Measurements from ENCODE around the gene MDP1. TPM values are rescaled to one million over a fixed set of nuclear protein-coding genes. Genes with fewer than 3 reads are reported as not detected.

MDP1 gene
- total RNA-seq, 2 donors from 2014 or later: 8.2 to 10.9 TPM

Other genes with a start within 250 kb of the MDP1 start
- 10 to 100 TPM; 32.5 to 43.8 TPM for gene DHRS4L2, start 227.1 kb downstream of the MDP1 start, total RNA-seq
- 1 to 10 TPM in 1 of 2 donors, under 1 TPM in 1; 0.29 to 2.1 TPM for gene CARMIL3, start 164.1 kb downstream of the MDP1 start, total RNA-seq
- gene CPNE6, start 144.5 kb downstream of the MDP1 start, total RNA-seq: under 1 TPM in 1 of 2 donors, not detected in 1; 0.45 TPM
- 100 to 1,000 TPM; 133 to 173 TPM for gene PCK2, start 121.8 kb downstream of the MDP1 start, total RNA-seq
- 100 to 1,000 TPM in 1 of 2 donors, 10 to 100 TPM in 1; 89.2 to 106 TPM for gene DCAF11, start 101.3 kb downstream of the MDP1 start, total RNA-seq
- gene NRL, start 101.1 kb downstream of the MDP1 start, total RNA-seq: 1 to 10 TPM in 1 of 2 donors, under 1 TPM in 1; 0.88 to 2.7 TPM
- 1 to 10 TPM in 1 of 2 donors, under 1 TPM in 1; 0.85 to 1.5 TPM for gene FITM1, start 85.4 kb downstream of the MDP1 start, total RNA-seq
- 100 to 1,000 TPM; 199 to 235 TPM for gene PSME1, start 79.9 kb downstream of the MDP1 start, total RNA-seq
- gene EMC9, start 74.5 kb downstream of the MDP1 start, total RNA-seq: 10 to 100 TPM; 21.1 to 49.6 TPM
- gene PSME2, start 69.5 kb downstream of the MDP1 start, total RNA-seq: 100 to 1,000 TPM; 151 to 320 TPM
- gene RNF31, start 68.6 kb downstream of the MDP1 start, total RNA-seq: 10 to 100 TPM; 36.1 to 70.4 TPM
- gene IRF9, start 54.8 kb downstream of the MDP1 start, total RNA-seq: 10 to 100 TPM; 54.4 to 57.5 TPM
- gene REC8, start 44.0 kb downstream of the MDP1 start, total RNA-seq: 1 to 10 TPM; 5.1 TPM
- gene IPO4, start 27.2 kb downstream of the MDP1 start, total RNA-seq: 10 to 100 TPM; 19.3 to 78.2 TPM
- 10 to 100 TPM; 58.8 to 65.6 TPM for gene TM9SF1, start 20.6 kb downstream of the MDP1 start, total RNA-seq
- under 1 TPM; 0.19 to 0.49 TPM for gene TSSK4, start 10.4 kb downstream of the MDP1 start, total RNA-seq
- 10 to 100 TPM; 47.8 to 48.0 TPM for gene CHMP4A, start 2.6 kb downstream of the MDP1 start, total RNA-seq
- 100 to 1,000 TPM; 126 to 150 TPM for gene NEDD8, start 16.3 kb upstream of the MDP1 start, total RNA-seq
- 10 to 100 TPM; 57.9 to 68.1 TPM for gene GMPR2, start 16.9 kb upstream of the MDP1 start, total RNA-seq
- 10 to 100 TPM; 45.5 to 45.7 TPM for gene TINF2, start 26.6 kb upstream of the MDP1 start, total RNA-seq
- 1 to 10 TPM in 1 of 2 donors, under 1 TPM in 1; 0.40 to 3.9 TPM for gene TGM1, start 47.1 kb upstream of the MDP1 start, total RNA-seq
- gene RABGGTA, start 55.5 kb upstream of the MDP1 start, total RNA-seq: 10 to 100 TPM; 37.3 to 38.3 TPM
- gene DHRS1, start 83.7 kb upstream of the MDP1 start, total RNA-seq: 10 to 100 TPM; 38.0 to 42.4 TPM
- gene NOP9, start 83.8 kb upstream of the MDP1 start, total RNA-seq: 10 to 100 TPM; 23.8 to 49.8 TPM
- 10 to 100 TPM in 1 of 2 donors, 1 to 10 TPM in 1; 7.7 to 12.9 TPM for gene CIDEB, start 91.9 kb upstream of the MDP1 start, total RNA-seq
- 1 to 10 TPM; 2.7 to 7.8 TPM for gene LTB4R2, start 94.1 kb upstream of the MDP1 start, total RNA-seq
- gene LTB4R, start 95.4 kb upstream of the MDP1 start, total RNA-seq: 1 to 10 TPM; 1.5 to 4.0 TPM
- 10 to 100 TPM in 1 of 2 donors, 1 to 10 TPM in 1; 6.7 to 10.2 TPM for gene ADCY4, start 119.0 kb upstream of the MDP1 start, total RNA-seq
- 10 to 100 TPM; 30.1 to 38.2 TPM for gene RIPK3, start 123.9 kb upstream of the MDP1 start, total RNA-seq
- gene NFATC4, start 152.1 kb upstream of the MDP1 start, total RNA-seq: 10 to 100 TPM; 11.2 to 24.0 TPM
- 10 to 100 TPM; 13.0 to 26.7 TPM for gene NYNRIN, start 182.9 kb upstream of the MDP1 start, total RNA-seq
- 1 to 10 TPM; 1.8 to 2.0 TPM for gene CBLN3, start 213.6 kb upstream of the MDP1 start, total RNA-seq
- 10 to 100 TPM; 82.6 to 90.4 TPM for gene KHNYN, start 213.9 kb upstream of the MDP1 start, total RNA-seq
- 10 to 100 TPM; 32.5 to 40.9 TPM for gene SDR39U1, start 226.7 kb upstream of the MDP1 start, total RNA-seq